ENCODE data around the gene HDAC7.
A peak's percentile ranks its signal among the peaks of the same experiment; 100 is the strongest.

Gene HDAC7

GRCh38 chr12:47747126-47747525 is 72.6 kb downstream of the HDAC7 start:
- Histone ChIP-seq H3K27me3 (ENCODE audit: control insufficient read depth in 1 of 2, insufficient read depth in 2 of 2, low read length in 2 of 2) (no peaks in the 10 kb centered on the region), H3K27ac (ENCODE audit: low read depth, low read length) (no peak overlapping the region), H3K4me3 (ENCODE audit: low read depth in 1 of 2, low read length in 2 of 2) (no peak overlapping the region), H3K9ac (ENCODE audit: low read depth in 1 of 2, low read length in 2 of 2) (no peak overlapping the region), H3K36me3 (ENCODE audit: control insufficient read depth in 1 of 2, insufficient read depth in 2 of 2, low read length in 2 of 2) (no peaks in the 10 kb centered on the region), H3K4me1 (ENCODE audit: control insufficient read depth in 1 of 2, insufficient read depth in 2 of 2, low read length in 2 of 2) (peaks cover 12 to 18% of the 10 kb centered on the region in 2 donors), H3K9me3 (ENCODE audit: control insufficient read depth in 1 of 2, low read length in 2 of 2) (no peaks in the 10 kb centered on the region)

GRCh38 chr12:47746523-47746922 is 73.2 kb downstream of the HDAC7 start:
- H3K27me3 ChIP-seq (ENCODE audit: control insufficient read depth in 1 of 2, insufficient read depth in 2 of 2, low read length in 2 of 2), result no peaks in the 10 kb centered on the region
- H3K9ac ChIP-seq (ENCODE audit: low read depth in 1 of 2, low read length in 2 of 2), result no peak overlapping the region
- H3K27ac ChIP-seq (ENCODE audit: low read depth, low read length), result no peak overlapping the region
- peaks cover 15 to 20% of the 10 kb centered on the region in 2 donors for H3K4me1 ChIP-seq (ENCODE audit: control insufficient read depth in 1 of 2, insufficient read depth in 2 of 2, low read length in 2 of 2)
- H3K9me3 ChIP-seq (ENCODE audit: control insufficient read depth in 1 of 2, low read length in 2 of 2), result no peaks in the 10 kb centered on the region
- no peak overlapping the region for H3K4me3 ChIP-seq (ENCODE audit: low read depth in 1 of 2, low read length in 2 of 2)
- H3K36me3 ChIP-seq (ENCODE audit: control insufficient read depth in 1 of 2, insufficient read depth in 2 of 2, low read length in 2 of 2), result no peaks in the 10 kb centered on the region

- no peaks in the 10 kb centered on the region for H3K27me3 ChIP-seq (ENCODE audit: control insufficient read depth in 1 of 2, insufficient read depth in 2 of 2, low read length in 2 of 2)
- no peak overlapping the region for H3K4me3 ChIP-seq (ENCODE audit: low read depth in 1 of 2, low read length in 2 of 2)
- no peaks in the 10 kb centered on the region for H3K9me3 ChIP-seq (ENCODE audit: control insufficient read depth in 1 of 2, low read length in 2 of 2)
- peaks cover 19 to 25% of the 10 kb centered on the region in 2 donors for H3K4me1 ChIP-seq (ENCODE audit: control insufficient read depth in 1 of 2, insufficient read depth in 2 of 2, low read length in 2 of 2)
- H3K9ac ChIP-seq (ENCODE audit: low read depth in 1 of 2, low read length in 2 of 2), result no peak overlapping the region
- no peaks in the 10 kb centered on the region for H3K36me3 ChIP-seq (ENCODE audit: control insufficient read depth in 1 of 2, insufficient read depth in 2 of 2, low read length in 2 of 2)
- no peak overlapping the region for H3K27ac ChIP-seq (ENCODE audit: low read depth, low read length)
Observed at GRCh38 chr12:47746073-47746472, 73.6 kb downstream of the HDAC7 start.

GRCh38 chr12:47745485-47746041 is 74.1 kb downstream of the HDAC7 start:
- H3K27ac ChIP-seq (ENCODE audit: low read depth, low read length), result no peak overlapping the region
- peaks cover 24 to 28% of the 10 kb centered on the region in 2 donors for H3K4me1 ChIP-seq (ENCODE audit: control insufficient read depth in 1 of 2, insufficient read depth in 2 of 2, low read length in 2 of 2)
- H3K27me3 ChIP-seq (ENCODE audit: control insufficient read depth in 1 of 2, insufficient read depth in 2 of 2, low read length in 2 of 2), result no peaks in the 10 kb centered on the region
- H3K36me3 ChIP-seq (ENCODE audit: control insufficient read depth in 1 of 2, insufficient read depth in 2 of 2, low read length in 2 of 2), result no peaks in the 10 kb centered on the region
- no peaks in the 10 kb centered on the region for H3K9me3 ChIP-seq (ENCODE audit: control insufficient read depth in 1 of 2, low read length in 2 of 2)
- no peak overlapping the region for H3K9ac ChIP-seq (ENCODE audit: low read depth in 1 of 2, low read length in 2 of 2)
- no peak overlapping the region for H3K4me3 ChIP-seq (ENCODE audit: low read depth in 1 of 2, low read length in 2 of 2)

GRCh38 chr12:47744778-47745436 is 74.8 kb downstream of the HDAC7 start:
- H3K4me3 ChIP-seq (ENCODE audit: low read depth in 1 of 2, low read length in 2 of 2), result no peak overlapping the region
- H3K36me3 ChIP-seq (ENCODE audit: control insufficient read depth in 1 of 2, insufficient read depth in 2 of 2, low read length in 2 of 2), result no peaks in the 10 kb centered on the region
- no peak overlapping the region for H3K27ac ChIP-seq (ENCODE audit: low read depth, low read length)
- no peak overlapping the region for H3K9ac ChIP-seq (ENCODE audit: low read depth in 1 of 2, low read length in 2 of 2)
- no peaks in the 10 kb centered on the region for H3K9me3 ChIP-seq (ENCODE audit: control insufficient read depth in 1 of 2, low read length in 2 of 2)
- H3K27me3 ChIP-seq (ENCODE audit: control insufficient read depth in 1 of 2, insufficient read depth in 2 of 2, low read length in 2 of 2), result no peaks in the 10 kb centered on the region
- peaks cover 27 to 29% of the 10 kb centered on the region in 2 donors for H3K4me1 ChIP-seq (ENCODE audit: control insufficient read depth in 1 of 2, insufficient read depth in 2 of 2, low read length in 2 of 2)

- no peaks in the 10 kb centered on the region for H3K36me3 ChIP-seq (ENCODE audit: control insufficient read depth in 1 of 2, insufficient read depth in 2 of 2, low read length in 2 of 2)
- no peaks in the 10 kb centered on the region for H3K27me3 ChIP-seq (ENCODE audit: control insufficient read depth in 1 of 2, insufficient read depth in 2 of 2, low read length in 2 of 2)
- peak overlapping the region in 1 of 2 donors; percentile 9 for H3K4me3 ChIP-seq (ENCODE audit: low read depth in 1 of 2, low read length in 2 of 2)
- peaks cover 22 to 32% of the 10 kb centered on the region in 2 donors for H3K4me1 ChIP-seq (ENCODE audit: control insufficient read depth in 1 of 2, insufficient read depth in 2 of 2, low read length in 2 of 2)
- H3K27ac ChIP-seq (ENCODE audit: low read depth, low read length), result no peak overlapping the region
- H3K9ac ChIP-seq (ENCODE audit: low read depth in 1 of 2, low read length in 2 of 2), result no peak overlapping the region
- H3K9me3 ChIP-seq (ENCODE audit: control insufficient read depth in 1 of 2, low read length in 2 of 2), result no peaks in the 10 kb centered on the region
Observed at GRCh38 chr12:47744005-47744651, 75.6 kb downstream of the HDAC7 start.

- Histone ChIP-seq H3K27me3 (ENCODE audit: control insufficient read depth in 1 of 2, insufficient read depth in 2 of 2, low read length in 2 of 2) (no peaks in the 10 kb centered on the region), H3K4me3 (ENCODE audit: low read depth in 1 of 2, low read length in 2 of 2) (peak overlapping the region in 1 of 2 donors; percentile 9), H3K36me3 (ENCODE audit: control insufficient read depth in 1 of 2, insufficient read depth in 2 of 2, low read length in 2 of 2) (no peaks in the 10 kb centered on the region), H3K4me1 (ENCODE audit: control insufficient read depth in 1 of 2, insufficient read depth in 2 of 2, low read length in 2 of 2) (peaks cover 24 to 33% of the 10 kb centered on the region in 2 donors), H3K27ac (ENCODE audit: low read depth, low read length) (no peak overlapping the region), H3K9me3 (ENCODE audit: control insufficient read depth in 1 of 2, low read length in 2 of 2) (no peaks in the 10 kb centered on the region), H3K9ac (ENCODE audit: low read depth in 1 of 2, low read length in 2 of 2) (no peak overlapping the region)
Observed at GRCh38 chr12:47743311-47743860, 76.3 kb downstream of the HDAC7 start.

- Histone ChIP-seq H3K4me1 (ENCODE audit: control insufficient read depth in 1 of 2, insufficient read depth in 2 of 2, low read length in 2 of 2) (peaks cover 25 to 43% of the 10 kb centered on the region in 2 donors), H3K27ac (ENCODE audit: low read depth, low read length) (no peak overlapping the region), H3K4me3 (ENCODE audit: low read depth in 1 of 2, low read length in 2 of 2) (no peak overlapping the region), H3K9ac (ENCODE audit: low read depth in 1 of 2, low read length in 2 of 2) (no peak overlapping the region), H3K27me3 (ENCODE audit: control insufficient read depth in 1 of 2, insufficient read depth in 2 of 2, low read length in 2 of 2) (no peaks in the 10 kb centered on the region), H3K36me3 (ENCODE audit: control insufficient read depth in 1 of 2, insufficient read depth in 2 of 2, low read length in 2 of 2) (no peaks in the 10 kb centered on the region), H3K9me3 (ENCODE audit: control insufficient read depth in 1 of 2, low read length in 2 of 2) (no peaks in the 10 kb centered on the region)
Observed at GRCh38 chr12:47742253-47742825, 77.4 kb downstream of the HDAC7 start.

- no peaks in the 10 kb centered on the region for H3K36me3 ChIP-seq (ENCODE audit: control insufficient read depth in 1 of 2, insufficient read depth in 2 of 2, low read length in 2 of 2)
- no peak overlapping the region for H3K4me3 ChIP-seq (ENCODE audit: low read depth in 1 of 2, low read length in 2 of 2)
- no peak overlapping the region for H3K27ac ChIP-seq (ENCODE audit: low read depth, low read length)
- H3K27me3 ChIP-seq (ENCODE audit: control insufficient read depth in 1 of 2, insufficient read depth in 2 of 2, low read length in 2 of 2), result no peaks in the 10 kb centered on the region
- H3K9ac ChIP-seq (ENCODE audit: low read depth in 1 of 2, low read length in 2 of 2), result no peak overlapping the region
- H3K4me1 ChIP-seq (ENCODE audit: control insufficient read depth in 1 of 2, insufficient read depth in 2 of 2, low read length in 2 of 2), result peaks cover 23 to 45% of the 10 kb centered on the region in 2 donors
- H3K9me3 ChIP-seq (ENCODE audit: control insufficient read depth in 1 of 2, low read length in 2 of 2), result no peaks in the 10 kb centered on the region
Observed at GRCh38 chr12:47741340-47741703, 78.4 kb downstream of the HDAC7 start.

Data from duodenal mucosa (tissue), 2 donors.